Activated naive CD8-positive, alpha-beta T cell treated with anti-CD3 and anti-CD28 coated beads, Interleukin-2, amount 50 U/mL, for 24 hours (primary cell): Measurements from ENCODE around the gene KRTAP10-2.

ENCODE experiments used
- ATAC-seq: fragments of 150-1000 bp; cut with Tn5 transposase; one replicate; pipeline ENCODE4 v1.10.0; 2021
- DNase-seq: peaks from one replicate; pipeline ENCODE4 v3.0.0; 2021
- H3K27ac Mint-ChIP-seq: one replicate; pipeline ENCODE4 v1.8.0; 2021; ENCODE audit warnings: mild to moderate bottlenecking, mixed read lengths
- H3K27me3 Mint-ChIP-seq: one replicate; pipeline ENCODE4 v1.8.0; 2021; ENCODE audit warnings: mixed read lengths
- H3K36me3 Mint-ChIP-seq: one replicate; pipeline ENCODE4 v1.8.0; 2021; ENCODE audit warnings: low read depth, mixed read lengths
- H3K4me1 Mint-ChIP-seq: one replicate; pipeline ENCODE4 v1.8.0; 2021; ENCODE audit warnings: mixed read lengths
- H3K4me3 Mint-ChIP-seq: one replicate; pipeline ENCODE4 v1.8.0; 2021; ENCODE audit warnings: mild to moderate bottlenecking, moderate library complexity, mixed read lengths
- H3K9me3 Mint-ChIP-seq: one replicate; pipeline ENCODE4 v1.8.0; 2021; ENCODE audit warnings: mixed read lengths

The KRTAP10-2 gene

DNA sequence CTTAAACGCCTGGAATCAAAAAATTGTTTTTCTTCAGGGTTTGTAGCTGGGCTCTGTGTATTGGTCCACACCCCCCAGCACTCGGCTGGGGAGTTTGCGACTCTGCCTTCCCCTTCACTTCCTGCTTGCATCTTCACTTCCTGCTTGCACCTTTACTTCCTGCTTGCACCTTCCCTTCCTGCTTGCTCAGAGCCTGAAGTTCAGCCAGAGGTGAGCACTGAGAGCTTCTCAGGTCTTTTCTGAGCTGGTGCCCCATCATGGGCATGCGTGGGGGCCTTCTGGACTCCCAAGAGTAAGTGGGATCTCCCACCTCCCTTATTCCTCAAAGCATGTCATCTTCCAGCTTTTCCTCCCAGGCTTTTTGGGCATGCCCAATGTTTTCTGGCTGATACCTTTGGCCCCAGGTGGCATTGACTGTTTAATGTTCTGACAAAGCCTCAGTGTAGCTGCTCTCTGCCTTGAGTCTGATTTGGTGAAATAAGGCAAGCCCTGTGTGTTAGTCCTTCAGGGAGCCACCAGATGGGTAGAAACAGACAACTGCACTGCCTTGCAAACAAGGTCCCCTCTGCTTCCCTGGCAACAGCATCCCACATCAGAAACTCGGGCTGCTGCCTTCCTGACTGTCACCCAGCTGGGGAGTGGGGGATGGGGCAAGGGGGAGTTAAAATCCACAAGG is 3.5 kb downstream of the KRTAP10-2 start:
- DNase-seq (peak; percentile 18), ATAC-seq (peak; percentile 69)
- Mint-ChIP-seq H3K9me3 (peaks cover 21% of the 10 kb centered on the region), H3K27ac (peak overlapping the region; percentile 86), H3K36me3 (peaks cover 19% of the 10 kb centered on the region), H3K4me3 (peak overlapping the region; percentile 52), H3K27me3 (peaks cover 2% of the 10 kb centered on the region), H3K4me1 (peaks cover 14% of the 10 kb centered on the region)

DNA sequence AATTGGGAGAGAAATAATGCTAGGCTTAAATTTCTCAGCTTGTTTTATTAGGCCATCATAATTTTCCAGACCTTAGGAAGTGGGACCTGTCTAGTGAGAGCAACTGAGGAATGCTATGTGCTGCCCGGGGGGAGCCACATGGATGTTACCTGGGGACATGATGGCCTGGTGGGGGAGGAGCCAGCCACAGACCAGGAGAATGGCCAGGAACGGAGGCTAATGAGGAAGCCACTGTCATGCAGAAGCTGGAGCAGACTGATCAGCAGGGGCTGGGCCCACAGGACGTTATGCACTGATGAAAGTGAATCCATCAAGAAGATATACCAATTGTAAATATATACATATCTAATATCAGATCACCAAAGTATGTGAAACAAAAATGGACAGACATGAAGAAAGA is 6.7 kb downstream of the KRTAP10-2 start:
- H3K9me3 Mint-ChIP-seq, result peaks cover 21% of the 10 kb centered on the region
- peaks cover 19% of the 10 kb centered on the region for H3K36me3 Mint-ChIP-seq
- H3K4me3 Mint-ChIP-seq, result no peak overlapping the region
- peaks cover 14% of the 10 kb centered on the region for H3K4me1 Mint-ChIP-seq
- ATAC-seq, result no peak
- no peak for DNase-seq
- no peaks in the 10 kb centered on the region for H3K27me3 Mint-ChIP-seq
- no peak overlapping the region for H3K27ac Mint-ChIP-seq

DNA sequence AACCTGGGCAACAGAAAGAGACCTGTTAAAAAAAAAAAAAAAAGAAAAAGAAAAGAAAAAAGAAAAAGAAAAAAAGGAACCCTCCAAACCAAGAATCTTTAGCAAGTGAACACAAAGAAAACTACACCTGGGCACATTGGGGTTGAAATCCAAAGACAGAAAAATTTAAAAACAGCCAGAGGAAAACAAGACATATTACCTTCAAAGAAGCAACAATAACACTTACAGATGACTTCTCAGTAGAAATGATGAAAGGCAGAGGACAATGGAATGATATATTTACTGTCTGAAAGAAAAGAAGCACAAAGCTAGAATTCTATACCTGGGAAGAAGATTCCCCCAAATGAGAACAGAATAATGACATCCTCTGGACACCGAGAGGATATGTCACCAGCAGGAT is 8.6 kb downstream of the KRTAP10-2 start:
- Mint-ChIP-seq H3K4me3 (no peak overlapping the region), H3K9me3 (peaks cover 20% of the 10 kb centered on the region), H3K27ac (no peak overlapping the region), H3K4me1 (peaks cover 9% of the 10 kb centered on the region), H3K27me3 (no peaks in the 10 kb centered on the region), H3K36me3 (peaks cover 17% of the 10 kb centered on the region)
- ATAC-seq (no peak), DNase-seq (no peak)

DNA sequence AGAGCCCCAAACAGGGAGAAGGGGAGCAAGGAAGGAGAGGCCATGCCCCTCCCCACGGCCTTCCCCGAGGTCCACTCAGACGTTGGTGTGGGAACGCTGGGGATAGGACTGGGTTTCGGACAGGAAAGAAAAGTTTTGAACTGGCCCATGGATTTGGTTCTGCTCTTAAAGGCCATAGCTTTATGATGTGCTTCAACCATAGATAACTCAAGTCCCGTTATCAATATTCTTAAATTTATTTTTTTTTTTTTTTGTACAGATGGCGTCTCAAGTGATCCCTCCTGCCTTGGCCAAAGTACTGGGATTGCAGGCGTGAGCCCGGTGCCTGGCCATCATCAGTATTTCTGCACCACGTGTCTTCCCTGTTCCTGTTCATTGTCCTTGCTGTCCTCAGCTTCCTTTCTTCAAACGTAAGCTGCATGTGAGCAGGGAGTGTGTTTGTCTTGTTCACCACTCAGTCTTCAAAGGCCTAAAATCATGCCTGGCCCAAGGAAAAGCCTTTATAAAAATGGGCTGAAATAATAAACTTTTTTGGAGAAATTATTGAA is 10.5 kb downstream of the KRTAP10-2 start:
- Mint-ChIP-seq H3K4me3 (no peak overlapping the region), H3K27ac (no peak overlapping the region), H3K9me3 (peaks cover 6% of the 10 kb centered on the region), H3K36me3 (peaks cover 4% of the 10 kb centered on the region), H3K27me3 (no peaks in the 10 kb centered on the region), H3K4me1 (no peaks in the 10 kb centered on the region)
- DNase-seq (no peak), ATAC-seq (no peak)

DNA sequence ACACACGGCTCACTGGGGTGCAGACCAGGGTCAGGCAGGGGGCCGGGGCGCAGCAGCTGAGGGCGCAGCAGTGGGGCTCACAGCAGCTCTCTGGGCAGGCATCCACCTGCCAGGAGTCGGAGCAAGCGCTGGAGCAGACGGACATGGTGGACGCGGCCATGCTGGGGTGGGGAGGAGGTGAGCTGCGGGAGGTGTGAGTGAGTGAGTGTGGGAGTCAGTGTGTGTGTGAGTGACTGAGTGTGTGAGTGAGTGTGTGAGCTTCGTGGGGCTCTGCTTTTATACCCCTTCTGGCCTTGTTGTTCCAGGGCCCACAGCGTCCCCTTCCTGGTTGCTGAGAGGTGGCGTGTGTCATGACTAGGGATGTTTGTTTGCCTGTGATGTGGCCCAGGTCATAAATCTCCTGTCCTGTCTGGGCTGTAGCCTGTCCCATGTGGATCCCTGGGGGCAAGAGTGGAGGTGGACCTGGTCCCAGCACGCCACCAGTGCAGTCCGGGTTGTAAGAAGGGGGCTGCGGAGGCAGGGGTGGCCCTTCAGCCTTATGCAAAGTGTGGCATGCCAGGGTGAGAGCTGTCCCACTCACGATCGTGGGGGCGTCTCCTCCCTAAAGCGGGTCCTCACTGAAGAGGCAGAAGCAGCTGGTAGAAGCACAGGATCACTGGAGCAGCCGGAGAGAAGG is 11.2 kb downstream of the KRTAP10-2 start, which contains the start of gene KRTAP10-1:
Gene KRTAP10-1 (minus strand): TSS at position 205 of the 676 bp plus-strand sequence. CDS start 45 bp downstream, at position 160.
- ATAC-seq (no peak), DNase-seq (no peak)
- H3K9me3 Mint-ChIP-seq, result no peaks in the 10 kb centered on the region
- H3K4me1 Mint-ChIP-seq, result no peaks in the 10 kb centered on the region
- no peak within 1 kb of the TSS for H3K4me3 Mint-ChIP-seq
- H3K36me3 Mint-ChIP-seq, result no peaks in the 10 kb centered on the region
- H3K27me3 Mint-ChIP-seq, result no peaks in the 10 kb centered on the region
- no peak within 1 kb of the TSS for H3K27ac Mint-ChIP-seq

DNA sequence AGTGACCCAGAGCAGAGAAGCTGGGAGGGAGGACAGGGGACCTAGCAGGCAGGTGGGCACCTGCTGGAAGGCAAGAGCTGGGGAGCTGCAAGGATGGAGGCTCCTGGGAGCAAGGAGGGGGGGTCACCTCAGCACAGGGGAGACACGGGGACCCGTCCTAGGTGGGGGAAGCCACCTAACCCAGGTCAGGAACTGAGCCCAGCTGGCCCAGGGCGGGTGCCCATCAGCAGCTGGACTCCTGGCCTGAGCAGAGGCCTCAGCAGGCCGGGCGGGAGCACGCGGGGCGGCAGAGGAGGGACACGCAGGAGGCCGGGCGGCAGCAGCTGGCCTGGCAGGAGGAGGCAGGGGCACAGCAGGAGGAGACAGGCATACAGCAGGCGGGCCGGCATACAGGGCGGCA is 12.3 kb downstream of the KRTAP10-2 start:
- Mint-ChIP-seq H3K4me3 (no peak overlapping the region), H3K9me3 (no peaks in the 10 kb centered on the region), H3K27ac (no peak overlapping the region), H3K36me3 (no peaks in the 10 kb centered on the region), H3K27me3 (no peaks in the 10 kb centered on the region), H3K4me1 (no peaks in the 10 kb centered on the region)
- ATAC-seq, result no peak
- no peak for DNase-seq

DNA sequence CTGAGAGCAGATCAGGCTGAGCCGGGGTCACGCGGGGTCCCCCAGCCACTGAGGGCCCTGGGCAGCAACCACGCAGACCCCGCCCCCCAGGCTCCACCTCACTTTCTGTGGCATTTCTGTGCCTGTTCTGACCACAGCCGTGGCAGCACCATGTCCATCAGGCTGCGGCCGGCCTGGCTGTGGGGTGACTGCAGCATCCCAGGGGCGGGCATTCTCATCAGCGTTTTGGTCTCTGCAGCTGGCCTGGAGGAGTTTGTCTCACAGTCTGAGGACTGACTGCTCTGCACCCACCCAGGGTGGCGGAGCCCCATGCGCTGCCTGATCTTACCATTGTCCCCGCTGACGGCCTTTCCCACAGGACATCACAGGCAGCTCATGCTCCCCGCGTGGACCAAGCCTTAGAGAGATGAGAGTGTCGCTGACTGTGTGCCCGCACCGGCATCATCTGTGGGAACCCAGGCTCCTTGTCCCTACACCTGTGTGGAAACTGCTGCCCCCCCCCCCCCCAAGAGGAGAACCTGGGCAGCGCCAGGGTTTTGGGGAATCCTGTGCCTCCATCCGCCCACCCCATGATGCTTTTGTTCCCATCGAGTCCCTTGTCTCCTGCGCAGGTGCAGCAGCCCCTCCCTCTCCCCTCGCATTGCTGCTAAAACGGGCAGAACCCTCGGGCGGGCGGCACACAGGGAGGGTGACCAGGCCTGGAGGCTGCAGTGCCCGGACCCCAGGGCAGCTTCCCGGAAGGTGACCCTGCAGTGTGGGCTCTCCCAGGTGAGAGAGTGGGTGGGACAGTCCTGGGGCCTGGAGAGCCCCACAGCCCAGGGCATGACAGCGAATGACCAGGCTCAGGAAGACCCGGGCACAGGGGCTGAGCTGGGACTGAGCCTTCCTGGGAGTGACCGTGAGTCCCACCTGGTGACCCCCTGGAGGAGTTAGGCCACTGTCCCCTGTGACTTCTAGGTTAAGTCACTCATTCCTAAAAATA is 13.1 kb downstream of the KRTAP10-2 start:
- Mint-ChIP-seq H3K36me3 (no peaks in the 10 kb centered on the region), H3K27me3 (no peaks in the 10 kb centered on the region), H3K9me3 (no peaks in the 10 kb centered on the region), H3K27ac (no peak overlapping the region), H3K4me3 (no peak overlapping the region), H3K4me1 (no peaks in the 10 kb centered on the region)
- no peak for DNase-seq
- ATAC-seq, result no peak

DNA sequence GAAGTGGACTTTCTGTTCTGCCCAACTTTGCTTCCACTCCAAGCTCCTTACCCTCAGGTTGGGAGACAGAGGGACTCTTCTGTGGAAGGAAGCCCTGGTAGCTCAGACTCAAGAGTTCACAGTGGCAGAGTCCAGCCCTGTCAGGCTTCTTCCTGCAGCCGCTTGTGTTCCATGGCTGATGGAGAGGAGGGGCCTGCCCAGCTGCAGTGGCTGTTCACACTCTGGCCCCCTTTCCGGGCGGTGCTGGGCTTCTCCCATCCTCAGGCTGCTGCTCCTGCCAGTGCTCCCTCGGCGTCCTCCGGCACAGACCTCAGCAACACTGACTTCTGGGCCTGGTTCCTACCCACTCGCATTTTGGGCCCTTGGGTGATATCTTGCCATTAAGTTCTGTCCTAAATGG is 15.3 kb downstream of the KRTAP10-2 start:
- no peak overlapping the region for H3K27ac Mint-ChIP-seq
- H3K4me3 Mint-ChIP-seq, result no peak overlapping the region
- ATAC-seq, result no peak
- H3K27me3 Mint-ChIP-seq, result no peaks in the 10 kb centered on the region
- H3K9me3 Mint-ChIP-seq, result no peaks in the 10 kb centered on the region
- no peaks in the 10 kb centered on the region for H3K4me1 Mint-ChIP-seq
- no peak for DNase-seq
- no peaks in the 10 kb centered on the region for H3K36me3 Mint-ChIP-seq

DNA sequence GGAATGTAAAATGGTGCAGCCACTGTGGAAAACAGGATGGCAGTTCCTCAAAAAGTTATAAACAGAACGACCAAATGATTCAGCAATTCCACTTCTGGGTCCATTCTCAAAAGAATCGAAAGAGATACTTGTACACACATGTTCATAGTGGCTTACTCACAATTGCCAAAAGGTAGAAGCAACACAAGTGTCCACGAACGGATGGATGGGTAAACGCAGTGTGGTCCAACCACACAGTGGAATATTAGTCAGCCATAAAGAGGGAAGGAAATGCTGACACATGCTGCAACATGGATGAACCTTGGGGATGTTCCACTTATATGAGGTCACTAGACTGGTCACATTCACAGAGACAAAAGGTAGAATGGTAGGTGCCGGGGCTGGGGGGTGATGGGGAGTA is 16.6 kb downstream of the KRTAP10-2 start:
- Mint-ChIP-seq H3K4me3 (no peak overlapping the region), H3K9me3 (no peaks in the 10 kb centered on the region), H3K27me3 (peaks cover 2% of the 10 kb centered on the region), H3K36me3 (no peaks in the 10 kb centered on the region), H3K4me1 (no peaks in the 10 kb centered on the region), H3K27ac (peak overlapping the region; percentile 54)
- peak; percentile 50 for ATAC-seq
- DNase-seq, result no peak

DNA sequence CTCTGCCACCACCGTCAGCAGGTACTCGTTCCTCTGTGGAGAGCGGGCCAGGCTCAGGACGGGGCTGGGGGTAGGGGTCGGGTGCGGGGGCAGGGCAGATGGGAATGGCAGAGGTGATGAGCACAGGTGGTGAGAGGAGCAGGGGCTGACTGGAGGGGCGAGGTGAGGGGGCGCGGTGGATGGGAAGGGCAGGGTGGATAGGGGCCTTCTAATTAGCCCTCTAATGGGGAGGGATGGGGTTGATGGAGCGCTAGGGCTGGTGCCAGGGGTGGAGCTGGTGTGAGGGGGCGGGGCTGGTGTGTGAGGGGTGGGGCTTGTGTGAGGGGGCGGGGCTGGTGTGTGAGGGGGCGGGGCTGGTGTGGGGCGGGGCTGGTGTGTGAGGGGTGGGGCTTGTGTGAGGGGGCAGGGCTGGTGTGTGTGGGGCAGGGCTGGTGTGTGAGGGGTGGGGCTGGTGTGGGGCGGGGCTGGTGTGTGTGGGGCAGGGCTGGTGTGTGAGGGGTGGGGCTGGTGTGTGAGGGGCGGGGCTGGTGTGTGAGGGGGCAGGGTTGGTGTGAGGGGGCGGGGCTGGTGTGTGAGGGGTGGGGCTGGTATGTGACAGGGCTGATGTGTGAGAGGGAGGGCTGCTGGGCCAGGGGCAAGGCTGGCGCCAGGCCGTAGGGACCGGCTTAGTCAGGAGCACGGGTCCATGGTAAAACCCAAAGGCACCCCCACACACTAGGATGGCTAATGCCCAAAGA is 17.2 kb downstream of the KRTAP10-2 start:
- ATAC-seq (no peak), DNase-seq (no peak)
- H3K36me3 Mint-ChIP-seq, result no peaks in the 10 kb centered on the region
- peaks cover 2% of the 10 kb centered on the region for H3K27me3 Mint-ChIP-seq
- no peak overlapping the region for H3K27ac Mint-ChIP-seq
- H3K4me3 Mint-ChIP-seq, result no peak overlapping the region
- H3K4me1 Mint-ChIP-seq, result no peaks in the 10 kb centered on the region
- no peaks in the 10 kb centered on the region for H3K9me3 Mint-ChIP-seq

DNA sequence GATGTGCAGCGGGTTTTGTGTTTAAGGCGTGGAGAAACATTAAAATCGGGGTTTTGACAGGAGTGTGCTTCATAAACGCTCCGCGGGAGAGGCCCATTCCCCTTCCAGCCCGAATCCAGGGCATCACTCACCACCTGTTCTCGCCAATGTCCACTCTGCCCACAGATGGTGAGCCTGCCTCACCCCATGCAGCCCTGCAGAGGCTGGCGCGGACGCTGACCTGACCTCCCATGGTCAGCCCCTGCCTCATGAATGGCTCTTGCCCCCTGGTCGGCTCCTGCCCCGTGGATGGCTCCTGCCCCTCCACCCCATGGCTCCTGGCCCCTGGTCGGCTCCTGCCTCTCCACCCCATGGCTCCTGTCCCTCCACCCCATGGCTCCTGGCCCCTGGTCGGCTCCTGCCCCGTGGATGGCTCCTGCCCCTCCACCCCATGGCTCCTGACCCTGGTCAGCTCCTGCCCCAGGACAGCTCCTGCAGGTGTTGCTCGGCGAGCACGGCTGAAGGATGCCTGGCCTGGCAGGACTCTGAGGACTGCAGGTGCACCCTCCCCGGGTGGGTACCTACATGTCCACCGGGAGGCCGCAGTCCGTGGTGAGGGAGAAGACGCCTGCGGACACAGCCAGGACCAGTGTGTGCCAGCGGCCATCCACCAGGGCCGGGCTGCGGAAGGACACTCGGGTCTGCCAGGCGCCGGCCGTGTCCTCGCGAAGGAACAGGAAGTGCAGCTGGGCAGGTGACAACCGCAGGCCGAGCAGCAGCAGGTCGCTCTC is 18.0 kb downstream of the KRTAP10-2 start:
- no peak overlapping the region for H3K4me3 Mint-ChIP-seq
- H3K36me3 Mint-ChIP-seq, result no peaks in the 10 kb centered on the region
- no peaks in the 10 kb centered on the region for H3K4me1 Mint-ChIP-seq
- no peak for DNase-seq
- ATAC-seq, result no peak
- H3K27ac Mint-ChIP-seq, result no peak overlapping the region
- H3K27me3 Mint-ChIP-seq, result peaks cover 2% of the 10 kb centered on the region
- no peaks in the 10 kb centered on the region for H3K9me3 Mint-ChIP-seq

DNA sequence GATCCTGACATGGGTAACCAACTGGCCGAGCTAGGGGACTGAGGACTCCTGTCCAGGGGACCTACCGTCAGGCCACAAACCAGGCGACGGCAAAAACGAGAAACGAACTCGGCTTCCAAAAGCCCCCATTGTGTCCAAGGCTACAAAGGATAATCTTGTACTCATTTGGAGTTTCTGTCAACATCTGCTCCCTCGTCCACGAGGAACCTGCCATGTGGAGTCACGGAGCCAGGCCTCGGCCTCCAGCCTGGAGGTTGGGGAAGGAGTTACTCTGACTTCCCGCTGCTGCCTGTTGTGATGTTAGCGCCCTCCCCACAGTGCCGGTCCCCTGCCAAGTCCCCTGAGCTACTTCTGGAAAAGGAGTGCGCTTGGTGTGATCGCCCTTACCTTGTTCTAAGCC is 18.6 kb downstream of the KRTAP10-2 start:
- Mint-ChIP-seq H3K4me3 (no peak overlapping the region), H3K27ac (no peak overlapping the region), H3K9me3 (no peaks in the 10 kb centered on the region), H3K27me3 (peaks cover 2% of the 10 kb centered on the region), H3K4me1 (no peaks in the 10 kb centered on the region), H3K36me3 (no peaks in the 10 kb centered on the region)
- ATAC-seq, result no peak
- no peak for DNase-seq
